Skeletal muscle satellite cell (primary cell): ENCODE results near the gene PLEKHM1.
"Not testable (repeated sequence)": the region's sequence is repeated elsewhere in the genome, so short reads cannot be mapped to it uniquely, and the experiment has no call there.

ENCODE experiments used
- H3K27me3 ChIP-seq: 2 replicates; pipeline ENCODE4 v1.7.0; 2013; ENCODE audit warnings: low read length; ENCODE audit not compliant: control insufficient read depth, insufficient read depth
- H3K36me3 ChIP-seq: 2 replicates; pipeline ENCODE4 v1.7.0; 2013; ENCODE audit warnings: mild to moderate bottlenecking, control low read depth, low read length; ENCODE audit not compliant: insufficient read depth
- H3K4me1 ChIP-seq: 2 replicates; pipeline ENCODE4 v1.7.0; 2013; ENCODE audit warnings: low read length; ENCODE audit not compliant: control insufficient read depth, insufficient read depth
- H3K4me2 ChIP-seq: 2 replicates; pipeline ENCODE4 v1.7.0; 2013; ENCODE audit warnings: mild to moderate bottlenecking, low read length
- H3K4me3 ChIP-seq: 2 replicates; pipeline ENCODE4 v1.7.0; 2013; ENCODE audit warnings: low read length
- H3K9ac ChIP-seq: 2 replicates; pipeline ENCODE4 v1.7.0; 2013; ENCODE audit warnings: mild to moderate bottlenecking, low read depth, low read length, moderate library complexity
- H3K9me3 ChIP-seq: replicated peaks from 2 replicates; pipeline ENCODE4 v1.7.0; 2013; ENCODE audit warnings: mild to moderate bottlenecking, control low read depth, low read length

The PLEKHM1 gene

DNA sequence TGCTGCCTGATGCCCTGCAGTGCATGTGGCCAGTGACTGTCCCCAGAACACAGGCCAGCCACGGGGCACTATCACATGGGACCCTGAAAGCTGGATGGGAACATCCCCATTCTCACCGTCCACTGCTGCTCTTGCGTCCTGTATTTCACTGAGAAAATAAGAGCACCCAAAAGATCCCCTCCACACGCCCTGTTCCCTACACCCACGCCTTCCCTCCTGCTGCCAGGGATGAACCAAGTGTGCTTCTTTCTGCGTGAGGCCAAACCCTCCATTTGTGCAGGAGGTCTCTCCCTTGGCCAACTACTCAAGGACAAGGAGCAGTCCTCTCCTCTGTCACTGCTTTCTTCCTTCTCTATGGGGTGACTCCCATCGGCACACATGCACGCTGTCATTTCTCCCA is 36.2 kb downstream of the PLEKHM1 start:
- H3K36me3 ChIP-seq, H3K9me3 ChIP-seq, H3K27me3 ChIP-seq, H3K4me1 ChIP-seq, H3K4me2 ChIP-seq, H3K4me3 ChIP-seq, H3K9ac ChIP-seq: not testable (repeated sequence)

DNA sequence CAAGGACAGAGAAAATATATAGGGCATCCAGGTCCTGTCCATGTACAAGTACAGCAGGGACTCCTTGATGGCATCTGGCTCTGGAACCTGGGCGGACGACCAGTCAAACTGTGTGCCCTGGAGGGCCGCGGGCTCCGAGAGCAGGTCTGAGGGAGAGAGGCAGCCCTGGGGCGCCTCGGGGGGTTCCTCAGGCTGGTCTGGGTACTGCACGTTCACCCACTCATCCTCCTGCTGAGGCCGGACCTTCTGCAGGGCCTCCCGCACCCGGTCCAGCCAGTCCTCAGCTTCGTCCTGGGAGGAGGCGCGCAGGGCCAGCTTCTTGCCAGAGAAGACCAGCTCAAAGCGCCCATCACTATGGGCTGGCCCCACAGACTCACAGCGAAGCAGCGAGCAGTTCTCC is 36.8 kb downstream of the PLEKHM1 start:
- not testable (repeated sequence) for H3K36me3 ChIP-seq, H3K27me3 ChIP-seq

DNA sequence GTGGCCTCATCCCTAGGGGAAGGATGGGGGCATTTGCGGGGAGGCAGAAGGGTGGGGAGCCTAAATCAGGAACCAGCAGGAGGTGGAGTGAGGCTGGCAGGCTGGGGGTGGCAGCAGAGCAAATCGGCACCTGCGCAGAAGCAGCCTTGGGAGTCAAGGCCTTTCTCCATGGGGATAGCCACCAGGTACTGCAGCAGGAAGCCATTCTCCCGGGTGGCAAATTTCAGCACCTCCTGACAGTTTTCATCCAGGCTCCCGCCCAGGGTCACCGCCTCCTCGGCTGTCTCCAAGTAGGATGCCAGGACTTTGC is 37.3 kb downstream of the PLEKHM1 start:
- not testable (repeated sequence) for H3K27me3 ChIP-seq, H3K9ac ChIP-seq, H3K4me2 ChIP-seq, H3K4me1 ChIP-seq, H3K9me3 ChIP-seq, H3K36me3 ChIP-seq, H3K4me3 ChIP-seq

More for the DNA sequence above, 36.8 kb downstream of the PLEKHM1 start:
- H3K9me3 ChIP-seq, H3K4me2 ChIP-seq, H3K9ac ChIP-seq, H3K4me3 ChIP-seq, H3K4me1 ChIP-seq: not testable (repeated sequence)

DNA sequence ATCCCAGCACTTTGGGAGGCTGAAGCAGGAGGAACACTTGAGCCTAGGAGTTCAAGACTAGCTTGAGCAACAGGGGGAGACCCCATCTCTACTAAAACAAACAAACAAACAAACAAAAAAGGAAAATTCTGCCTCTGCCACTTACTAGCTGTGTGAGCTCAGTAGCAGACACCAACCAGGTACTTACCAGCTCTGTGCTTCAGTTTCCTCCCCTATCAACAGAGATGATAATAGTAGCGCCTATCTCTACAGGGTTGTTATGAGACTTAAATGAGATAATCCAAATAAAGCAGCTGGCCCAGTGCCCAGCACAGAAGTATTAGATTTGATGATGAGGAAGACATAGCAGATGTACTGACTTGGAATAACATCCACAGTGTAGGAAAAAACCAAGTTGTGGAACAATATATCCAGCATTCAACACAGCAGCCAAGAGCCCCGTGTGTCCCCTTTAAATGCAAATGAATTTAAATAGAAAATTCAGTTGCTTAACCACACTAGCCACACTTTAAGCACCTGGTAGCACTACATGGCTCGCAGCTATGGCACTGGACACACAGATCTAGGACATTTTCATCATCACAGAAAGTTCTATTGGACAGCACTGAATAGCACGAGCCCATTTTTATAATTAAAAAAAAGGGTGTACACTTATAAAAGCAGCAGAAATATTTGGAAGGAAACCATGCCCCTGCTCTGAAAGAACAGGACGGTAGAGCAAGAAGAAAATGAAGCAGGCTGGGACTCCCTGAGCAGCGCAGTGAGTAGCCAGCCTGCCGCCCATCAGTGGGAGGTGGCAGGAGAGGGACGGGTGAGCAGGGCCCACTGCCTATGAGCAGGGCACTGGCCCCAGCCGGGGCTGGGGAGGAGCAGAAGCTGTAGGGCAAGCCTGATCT is 37.9 kb downstream of the PLEKHM1 start:
- H3K4me3 ChIP-seq = not testable (repeated sequence)

GRCh38 chr17:45451660-45452059 is 38.9 kb downstream of the PLEKHM1 start:
- peaks cover 12% of the 10 kb centered on the region for H3K4me1 ChIP-seq
- H3K4me2 ChIP-seq, H3K27me3 ChIP-seq, H3K4me3 ChIP-seq, H3K36me3 ChIP-seq, H3K9me3 ChIP-seq, H3K9ac ChIP-seq: not testable (repeated sequence)

More for the DNA sequence above, 37.9 kb downstream of the PLEKHM1 start:
- not testable (repeated sequence) for H3K4me1 ChIP-seq, H3K36me3 ChIP-seq, H3K27me3 ChIP-seq, H3K4me2 ChIP-seq, H3K9ac ChIP-seq, H3K9me3 ChIP-seq

DNA sequence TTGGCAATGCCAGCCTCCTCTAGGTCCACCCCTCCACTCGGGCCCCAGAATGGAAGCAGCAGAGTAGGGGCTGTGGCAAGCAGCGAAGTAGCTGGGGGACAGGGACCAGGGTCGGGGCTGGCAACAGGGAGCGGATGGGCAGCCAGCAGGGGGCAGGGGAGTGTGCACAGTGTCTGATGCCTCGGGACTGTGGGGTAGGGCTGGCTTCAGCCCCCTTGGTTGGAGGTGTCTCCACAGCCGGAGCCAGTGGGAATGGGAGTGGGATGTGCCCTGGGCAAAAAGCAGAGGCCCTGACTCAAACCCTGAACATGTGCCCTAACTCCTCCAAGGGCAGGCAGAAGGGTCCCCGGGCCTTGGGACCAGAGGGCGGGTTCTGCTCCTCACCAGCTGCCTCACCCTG is 39.4 kb downstream of the PLEKHM1 start:
- H3K4me1 ChIP-seq = peaks cover 16% of the 10 kb centered on the region
- H3K36me3 ChIP-seq = peaks cover 2% of the 10 kb centered on the region
- H3K4me2 ChIP-seq = no peak overlapping the region
- H3K4me3 ChIP-seq = no peak overlapping the region
- no peak overlapping the region for H3K9ac ChIP-seq
- no peaks in the 10 kb centered on the region for H3K27me3 ChIP-seq
- H3K9me3 ChIP-seq = no peaks in the 10 kb centered on the region

DNA sequence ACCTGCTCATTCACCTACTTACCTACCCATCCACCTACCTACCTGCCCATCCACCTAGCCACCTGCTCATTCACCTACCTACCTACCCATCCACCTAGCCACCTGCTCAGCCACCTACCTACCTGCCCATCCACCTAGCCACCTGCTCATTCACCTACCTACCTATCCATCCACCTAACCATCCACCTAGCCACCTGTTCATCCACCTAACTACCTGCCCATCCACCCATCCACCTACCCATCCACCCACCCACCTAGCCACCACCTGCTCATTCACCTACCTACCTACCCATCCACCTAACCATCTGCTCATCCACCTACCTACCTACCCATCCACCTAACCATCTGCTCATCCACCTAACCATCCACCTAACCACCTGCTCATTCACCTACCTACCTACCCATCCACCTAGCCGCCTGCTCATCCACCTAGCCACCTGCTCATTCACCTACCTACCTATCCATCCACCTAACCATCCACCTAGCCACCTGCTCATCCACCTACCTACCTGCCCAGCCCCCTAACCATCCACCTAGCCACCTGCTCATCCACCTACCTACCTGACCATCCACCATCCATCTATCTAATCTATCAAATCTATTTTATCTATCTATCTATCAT is 40.7 kb downstream of the PLEKHM1 start:
- H3K9ac ChIP-seq, H3K9me3 ChIP-seq, H3K36me3 ChIP-seq, H3K4me2 ChIP-seq, H3K27me3 ChIP-seq, H3K4me3 ChIP-seq: not testable (repeated sequence)
- peaks cover 24% of the 10 kb centered on the region for H3K4me1 ChIP-seq

DNA sequence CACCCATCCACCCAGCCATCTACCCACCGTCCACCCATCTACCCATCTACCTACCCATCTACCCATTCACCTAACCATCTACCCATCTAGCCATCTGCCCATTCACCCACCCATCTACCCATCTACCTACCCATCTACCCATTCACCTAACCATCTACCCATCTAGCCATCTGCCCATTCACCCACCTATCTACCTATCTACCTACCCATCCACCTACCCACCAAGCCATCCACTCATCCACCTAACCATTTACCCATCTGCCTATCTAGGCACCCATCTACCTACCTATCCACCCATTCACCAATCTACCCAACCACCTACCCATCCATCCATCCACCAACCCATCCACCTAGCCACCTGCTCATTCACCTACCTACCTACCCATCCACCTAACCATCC is 41.3 kb downstream of the PLEKHM1 start:
- not testable (repeated sequence) for H3K9me3 ChIP-seq, H3K4me2 ChIP-seq, H3K27me3 ChIP-seq, H3K4me3 ChIP-seq, H3K9ac ChIP-seq, H3K36me3 ChIP-seq
- peaks cover 24% of the 10 kb centered on the region for H3K4me1 ChIP-seq

DNA sequence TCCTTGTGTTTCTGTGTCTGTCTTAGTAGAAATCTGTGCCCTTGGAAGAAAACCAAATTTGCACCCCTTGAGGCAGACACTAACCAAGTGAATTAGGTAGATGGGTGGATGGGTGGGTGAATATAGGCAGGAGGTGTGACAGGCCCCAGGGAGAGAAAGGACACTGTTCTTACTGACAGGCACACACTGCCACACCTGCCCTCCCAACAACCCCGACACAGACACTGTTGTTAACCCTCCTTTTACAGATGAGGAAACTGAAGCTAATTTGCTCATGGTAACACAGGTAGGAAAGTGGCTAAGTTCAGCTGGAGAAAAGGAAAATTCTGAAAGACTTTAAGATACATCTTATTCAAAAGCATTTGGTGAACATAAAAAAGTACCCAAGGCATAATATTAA is 42.0 kb downstream of the PLEKHM1 start:
- H3K9ac ChIP-seq, H3K4me2 ChIP-seq, H3K4me3 ChIP-seq, H3K27me3 ChIP-seq, H3K36me3 ChIP-seq, H3K9me3 ChIP-seq: not testable (repeated sequence)
- peaks cover 24% of the 10 kb centered on the region for H3K4me1 ChIP-seq

- not testable (repeated sequence) for H3K4me2 ChIP-seq, H3K4me3 ChIP-seq, H3K9ac ChIP-seq, H3K27me3 ChIP-seq, H3K9me3 ChIP-seq, H3K36me3 ChIP-seq
- peaks cover 24% of the 10 kb centered on the region for H3K4me1 ChIP-seq
Observed at GRCh38 chr17:45448066-45448465, 42.5 kb downstream of the PLEKHM1 start.

- H3K36me3 ChIP-seq, H3K4me3 ChIP-seq, H3K9me3 ChIP-seq, H3K4me2 ChIP-seq, H3K9ac ChIP-seq, H3K27me3 ChIP-seq: not testable (repeated sequence)
- H3K4me1 ChIP-seq = peaks cover 24% of the 10 kb centered on the region
Observed at GRCh38 chr17:45447650-45448049, 42.9 kb downstream of the PLEKHM1 start.
